DMS153 (cell line): ENCODE data around the gene CAMK2A.
A peak's percentile ranks its signal among the peaks of the same experiment; 100 is the strongest.

Source experiments
- DNase-seq: peaks from one replicate; lab custom pipeline; 2025; lab: John Stamatoyannopoulos, UW

Gene CAMK2A

GRCh38 chr5:150289551-150290390 is at the start of gene CAMK2A:
Gene CAMK2A (minus strand): TSS chr5:150289773. CDS start chr5:150289625, 148 bp downstream.
- peak; percentile 5 for DNase-seq

DNA sequence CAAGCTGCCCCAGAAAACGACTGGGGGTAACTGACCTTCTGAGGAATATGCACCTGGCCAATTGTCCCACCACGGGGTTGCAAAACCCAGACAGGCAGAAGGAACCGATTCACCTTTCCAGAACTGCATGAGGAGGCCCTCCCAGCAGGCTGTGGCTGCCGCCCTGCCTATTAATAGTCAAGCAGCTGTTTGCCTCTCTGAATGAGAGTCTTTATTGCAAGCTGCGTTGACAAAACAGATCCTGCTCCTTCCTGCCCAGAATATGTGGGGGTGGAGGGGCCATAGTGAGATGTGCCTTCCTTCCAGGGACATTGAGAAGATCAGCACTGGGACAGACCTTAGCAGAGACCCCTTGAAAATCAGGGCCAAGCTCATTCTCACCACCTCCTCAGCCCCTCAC is 49.6 kb upstream of the CAMK2A start:
- no peak for DNase-seq

- DNase-seq: no peak
Observed at GRCh38 chr5:150338546-150338945, 49.0 kb upstream of the CAMK2A start.

GRCh38 chr5:150335778-150336177 is 46.2 kb upstream of the CAMK2A start:
- DNase-seq: no peak

GRCh38 chr5:150333400-150333799 is 43.8 kb upstream of the CAMK2A start:
- no peak for DNase-seq

- no peak for DNase-seq
Observed at GRCh38 chr5:150329881-150330876, 40.6 kb upstream of the CAMK2A start.

DNA sequence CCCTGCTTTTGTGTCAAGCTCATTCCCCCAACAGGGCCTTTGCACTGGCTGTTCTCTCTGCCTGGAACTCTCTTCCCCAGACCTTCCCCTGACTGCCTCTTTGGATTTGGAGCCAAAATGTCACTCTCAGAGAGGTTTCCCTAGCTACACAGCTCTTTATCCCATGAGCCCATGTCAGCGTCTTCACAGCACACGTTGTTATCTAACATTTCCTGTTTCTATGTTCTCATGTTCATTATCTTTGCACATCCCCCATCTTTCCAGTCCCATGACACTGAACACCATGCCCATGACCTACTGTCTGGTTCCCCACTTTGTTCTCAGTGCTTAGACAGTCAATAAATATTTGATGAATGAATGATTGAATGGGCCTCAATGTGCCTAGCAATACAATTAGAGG is 39.5 kb upstream of the CAMK2A start:
- no peak for DNase-seq

DNA sequence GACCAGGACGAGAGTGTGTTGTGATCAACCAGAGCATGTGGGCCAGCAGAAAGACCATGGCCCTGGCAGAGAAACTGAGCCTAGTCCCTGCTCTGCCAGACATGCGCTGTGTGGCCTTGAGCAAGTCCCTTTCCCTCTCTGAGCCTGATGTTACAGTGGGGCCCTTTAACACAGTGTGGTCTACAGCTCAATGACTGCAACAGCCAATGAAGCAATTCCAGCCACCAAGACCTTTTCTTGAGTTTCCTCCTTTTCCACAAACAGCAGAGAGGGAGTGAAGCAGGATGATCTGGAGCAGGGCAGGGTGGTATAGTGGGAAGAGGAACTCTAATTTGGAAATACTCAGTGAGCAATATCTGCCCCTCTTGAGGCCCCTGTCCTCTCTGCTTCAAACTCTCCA is 38.9 kb upstream of the CAMK2A start:
- no peak for DNase-seq

DNA sequence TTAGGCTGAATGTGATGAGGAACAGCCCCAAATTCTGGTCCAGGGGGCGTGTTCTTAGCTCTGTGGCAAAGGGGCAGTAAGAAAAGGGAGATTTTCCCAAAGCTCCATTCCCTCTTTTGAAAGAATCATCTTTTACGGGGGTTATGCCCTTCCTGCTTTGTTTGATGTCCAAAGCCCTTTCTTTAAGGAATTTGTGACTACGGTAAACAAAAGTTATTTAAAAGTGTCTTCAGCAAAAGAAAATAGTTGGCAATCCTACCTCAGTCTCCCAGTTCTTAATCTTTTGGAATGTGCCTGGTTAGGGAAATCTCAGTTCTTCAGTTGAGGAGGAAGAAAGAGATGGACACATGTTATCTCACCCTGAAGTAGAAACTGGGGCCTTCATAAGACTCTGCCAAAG is 37.6 kb upstream of the CAMK2A start:
- DNase-seq: no peak

- no peak for DNase-seq
Observed at GRCh38 chr5:150326707-150327106, 37.1 kb upstream of the CAMK2A start.

DNA sequence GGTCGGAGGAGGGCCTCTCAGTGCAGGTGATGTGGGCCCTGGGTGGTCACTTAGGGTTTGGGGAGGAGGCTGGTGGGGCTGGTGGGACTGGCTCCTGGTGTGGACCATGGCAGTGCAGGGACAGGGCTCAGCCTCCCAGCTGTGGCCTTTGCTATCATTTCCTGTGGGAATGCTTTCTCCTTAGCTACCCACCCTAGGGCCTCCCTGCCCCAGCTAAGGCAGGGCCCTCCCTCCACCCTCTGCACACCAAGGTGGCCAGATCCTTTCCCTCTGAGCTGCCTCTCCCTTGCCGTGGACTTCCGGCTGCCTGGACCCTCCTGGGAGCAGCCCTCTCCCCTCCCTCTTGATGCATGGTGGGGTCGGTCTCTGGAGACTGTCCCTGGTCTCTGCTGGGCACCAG is 35.9 kb upstream of the CAMK2A start:
- DNase-seq: no peak

DNA sequence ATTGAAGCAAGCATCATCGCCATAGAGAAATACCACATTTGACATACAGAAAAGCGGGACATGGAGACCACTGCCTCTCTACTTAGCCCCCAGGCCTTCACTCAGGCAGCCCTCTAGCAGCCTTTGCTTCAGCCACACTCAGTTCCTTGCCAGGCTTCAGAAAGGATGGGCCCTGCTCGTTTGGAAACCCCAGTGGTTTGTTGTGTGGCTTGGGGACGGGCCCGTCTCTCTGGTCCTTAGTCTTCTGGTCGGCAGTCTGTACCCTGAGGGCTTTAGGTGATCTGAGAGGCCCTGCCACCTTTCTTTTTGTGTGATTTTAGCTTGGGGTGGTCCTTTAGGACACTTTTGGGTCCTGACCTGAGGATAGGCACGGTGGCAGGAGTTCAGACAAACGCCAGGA is 34.2 kb upstream of the CAMK2A start:
- DNase-seq: no peak

DNA sequence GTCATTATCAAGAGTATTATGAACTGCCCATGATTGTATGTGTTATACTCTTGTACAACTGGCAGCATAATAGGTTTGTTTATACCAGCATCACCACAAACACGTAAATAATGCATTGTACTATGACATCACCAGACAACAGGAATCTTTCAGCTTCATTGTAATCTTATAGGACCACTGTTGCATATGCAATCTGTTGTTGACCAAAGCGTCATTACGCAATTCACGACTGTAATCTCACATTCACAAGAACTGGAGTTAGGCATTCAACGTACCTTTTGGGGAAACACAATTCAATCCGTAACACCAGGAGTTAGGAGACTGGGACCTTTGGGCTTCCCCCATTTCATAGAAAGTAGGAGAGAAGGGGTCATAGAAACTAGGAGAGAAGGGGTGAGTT is 33.5 kb upstream of the CAMK2A start:
- no peak for DNase-seq

- DNase-seq: no peak
Observed at GRCh38 chr5:150322202-150322601, 32.6 kb upstream of the CAMK2A start.

- no peak for DNase-seq
Observed at GRCh38 chr5:150321784-150322183, 32.2 kb upstream of the CAMK2A start.

DNA sequence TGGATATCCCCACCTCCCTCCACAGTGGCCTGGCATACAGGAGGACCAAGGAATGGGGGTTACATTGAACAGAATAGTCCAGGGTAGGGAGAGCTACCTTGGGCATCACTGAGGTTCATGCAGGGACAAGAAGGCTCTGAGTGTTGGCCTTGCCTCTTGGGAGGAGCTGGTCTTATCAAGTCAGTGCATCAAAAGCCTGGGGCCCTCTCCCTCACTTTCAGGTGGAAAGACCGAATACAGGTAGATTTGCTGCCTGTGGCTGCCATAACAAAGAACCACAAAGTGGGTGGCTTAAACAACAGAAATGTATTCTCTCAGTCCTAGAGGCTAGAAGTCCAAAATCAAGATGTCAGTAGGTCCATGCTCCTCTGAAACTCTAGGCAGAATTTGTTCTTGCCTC is 31.6 kb upstream of the CAMK2A start:
- DNase-seq: no peak

DNA sequence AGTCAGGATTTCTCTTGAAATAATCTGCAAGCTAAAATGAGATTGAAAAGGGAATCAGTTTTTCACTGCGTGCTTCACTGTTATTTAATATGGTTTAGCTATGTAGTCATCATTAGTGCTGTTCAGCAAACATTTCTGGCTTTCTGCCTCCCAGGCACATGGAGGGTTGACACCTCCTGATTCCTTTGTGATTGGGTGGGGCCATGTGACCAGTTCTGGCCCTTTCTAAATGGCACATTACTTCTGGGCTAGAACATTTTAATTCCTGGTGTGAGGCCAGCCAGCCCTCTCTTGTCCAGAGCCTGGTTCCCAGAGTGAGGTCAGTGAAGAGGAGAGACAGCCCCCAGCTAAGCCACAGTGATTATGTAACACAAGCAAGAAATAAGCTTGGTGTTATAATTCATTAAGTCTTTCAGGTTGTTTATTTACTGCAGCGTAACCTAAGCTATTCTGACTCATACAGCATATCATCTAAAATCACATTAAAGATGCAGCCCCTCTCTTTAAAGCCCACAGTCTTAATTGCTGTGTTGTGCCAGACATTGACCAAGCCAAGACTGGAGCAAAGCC is 30.6 kb upstream of the CAMK2A start:
- no peak for DNase-seq

DNA sequence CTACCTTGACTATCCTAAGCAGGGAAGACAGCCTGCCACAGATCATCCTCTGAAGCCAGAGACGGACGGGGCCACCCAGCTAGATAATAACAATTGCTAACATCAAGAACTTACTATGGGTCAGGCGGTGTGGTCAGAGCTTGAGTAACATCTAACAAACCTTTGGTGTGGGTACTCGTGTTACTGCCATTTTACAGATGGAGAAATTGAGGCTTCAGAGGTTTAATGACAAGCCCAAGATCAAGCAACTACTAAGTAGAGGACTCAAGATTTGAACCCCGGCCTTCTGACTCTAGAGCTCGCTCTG is 29.9 kb upstream of the CAMK2A start:
- no peak for DNase-seq

DNA sequence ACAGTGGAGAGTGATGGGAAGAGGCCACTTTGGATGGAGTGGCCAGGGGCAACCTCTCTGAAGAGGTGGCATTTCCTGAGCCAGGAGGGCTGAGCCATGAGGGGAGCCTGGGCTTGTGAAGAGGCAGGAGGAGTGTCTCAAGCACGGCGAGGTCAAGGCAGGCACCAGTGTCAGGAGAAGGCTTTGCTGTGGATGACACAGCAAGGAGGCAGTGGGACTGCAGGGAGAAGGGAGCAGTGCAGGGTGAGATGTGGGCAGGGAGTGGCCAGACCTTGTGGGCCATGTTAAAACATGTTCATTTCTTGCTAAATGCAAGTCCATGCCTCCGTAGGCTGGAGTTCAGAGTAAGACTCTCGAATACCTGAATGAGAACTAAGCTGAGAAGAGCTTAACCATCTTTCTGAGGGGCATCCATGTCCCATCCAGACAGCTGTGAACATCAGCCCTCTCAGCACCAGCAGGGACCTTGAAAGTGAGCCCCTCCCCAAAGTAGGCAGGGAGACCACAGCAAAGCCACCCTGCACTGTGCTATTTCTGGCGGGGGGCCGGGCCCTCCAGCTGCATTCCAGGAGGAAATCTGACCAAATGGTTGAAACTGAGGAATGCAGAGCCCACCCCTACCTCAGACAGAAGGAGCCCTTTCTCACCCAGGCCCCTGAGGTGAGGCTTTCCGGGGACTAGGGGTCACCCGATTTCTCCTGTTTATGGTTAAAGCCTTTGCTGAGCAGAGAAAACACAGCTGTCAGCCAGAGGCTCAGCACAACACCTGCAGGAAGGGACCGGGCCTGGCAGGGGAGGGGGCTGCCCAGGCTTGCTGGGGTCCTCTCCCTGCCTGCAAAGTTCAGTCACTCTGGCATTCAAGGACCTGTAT is 29.3 kb upstream of the CAMK2A start:
- no peak for DNase-seq

GRCh38 chr5:150317048-150318003 is 27.8 kb upstream of the CAMK2A start:
- no peak for DNase-seq

- no peak for DNase-seq
Observed at GRCh38 chr5:150316320-150316719, 26.7 kb upstream of the CAMK2A start.
